DOHH2 (cell line): ENCODE results near the gene ATXN7L1.
"Not testable (repeated sequence)": the region's sequence is repeated elsewhere in the genome, so short reads cannot be mapped to it uniquely, and the experiment has no call there.

Source experiments
- H3F3A ChIP-seq: fragments of 200-600 bp; sonication (generic), shearing (Covaris generic); 2 replicates; pipeline ENCODE4 v1.6.0; 2016; ENCODE audit warnings: antibody characterized with exemption, mild to moderate bottlenecking; ENCODE audit not compliant: control insufficient read depth, insufficient read depth
- H3K27ac ChIP-seq: fragments of 200-600 bp; sonication (generic); 2 replicates; pipeline ENCODE4 v1.5.1; 2014; ENCODE audit warnings: low read depth, mild to moderate bottlenecking, low read length, moderate library complexity
- H3K27me3 ChIP-seq: fragments of 200-600 bp; sonication (generic); 2 replicates; pipeline ENCODE4 v1.6.1; 2014; ENCODE audit warnings: mild to moderate bottlenecking, low read length, mixed read lengths; ENCODE audit not compliant: control insufficient read depth
- H3K36me3 ChIP-seq: fragments of 200-600 bp; sonication (generic); 2 replicates; pipeline ENCODE4 v1.6.1; 2014; ENCODE audit warnings: mild to moderate bottlenecking, low read length, moderate library complexity, mixed read lengths; ENCODE audit not compliant: control insufficient read depth
- H3K4me1 ChIP-seq: fragments of 200-600 bp; sonication (generic); 2 replicates; pipeline ENCODE4 v1.6.1; 2014; ENCODE audit warnings: mild to moderate bottlenecking, low read length, mixed read lengths; ENCODE audit not compliant: control insufficient read depth
- H3K4me2 ChIP-seq: fragments of 200-600 bp; sonication (generic); 2 replicates; pipeline ENCODE4 v1.6.0; 2014; ENCODE audit warnings: mild to moderate bottlenecking, low read length, moderate library complexity
- H3K4me3 ChIP-seq: fragments of 200-600 bp; sonication (generic); 2 replicates; pipeline ENCODE4 v1.5.1; 2014; ENCODE audit warnings: mild to moderate bottlenecking, low read length, mixed read lengths
- H3K79me2 ChIP-seq: fragments of 200-600 bp; sonication (generic); 2 replicates; pipeline ENCODE4 v1.6.1; 2014; ENCODE audit warnings: mild to moderate bottlenecking, low read length, mixed read lengths; ENCODE audit not compliant: control insufficient read depth
- H3K9me2 ChIP-seq: fragments of 200-600 bp; sonication (generic); replicated peaks from 2 replicates; pipeline ENCODE4 v1.6.1; 2014; ENCODE audit warnings: mild to moderate bottlenecking, low read length, mixed read lengths; ENCODE audit not compliant: control insufficient read depth
- H3K9me3 ChIP-seq: fragments of 200-600 bp; sonication (generic); 2 replicates; pipeline ENCODE4 v1.6.1; 2014; ENCODE audit warnings: antibody characterized with exemption, low read length, mixed read lengths; ENCODE audit not compliant: control insufficient read depth, insufficient read depth
- H4K20me1 ChIP-seq: fragments of 200-600 bp; sonication (generic); 2 replicates; pipeline ENCODE4 v1.6.0; 2014; ENCODE audit warnings: low read depth, mild to moderate bottlenecking, antibody characterized with exemption, low read length, moderate library complexity; ENCODE audit not compliant: control insufficient read depth, insufficient read depth
- CTCF ChIP-seq: fragments of 200-600 bp; sonication (generic); IDR thresholded peaks from one replicate; pipeline ENCODE4 v1.5.1; 2014; ENCODE audit warnings: antibody characterized with exemption, mild to moderate bottlenecking, low read depth, low read length; ENCODE audit not compliant: poor library complexity, severe bottlenecking
- EZH2phosphoT487 ChIP-seq: fragments of 200-600 bp; sonication (generic); IDR thresholded peaks from 2 replicates; pipeline ENCODE4 v1.6.1; 2017; ENCODE audit warnings: borderline replicate concordance, mild to moderate bottlenecking, antibody characterized with exemption, low read length, moderate library complexity, mixed read lengths

Gene ATXN7L1

GRCh38 chr7:105851064-105851463 lies 25.3 kb downstream of the ATXN7L1 start:
- no peak for TF ChIP-seq CTCF
- TF ChIP-seq EZH2phosphoT487, result no peak
- Histone ChIP-seq H3K9me3 (no peaks in the 10 kb centered on the region), H3K9me2 (no peaks in the 10 kb centered on the region), H3K4me3 (no peak overlapping the region), H3K36me3 (no peaks in the 10 kb centered on the region), H3K27ac (no peak overlapping the region), H3K4me1 (peaks cover 11% of the 10 kb centered on the region), H3K79me2 (no peaks in the 10 kb centered on the region), H3K27me3 (no peaks in the 10 kb centered on the region), H3F3A (no peaks in the 10 kb centered on the region), H3K4me2 (no peak overlapping the region), H4K20me1 (no peaks in the 10 kb centered on the region)

GRCh38 chr7:105849122-105849855 lies 27.1 kb downstream of the ATXN7L1 start:
- Histone ChIP-seq H3K27me3 (no peaks in the 10 kb centered on the region), H4K20me1 (no peaks in the 10 kb centered on the region), H3K4me1 (peaks cover 8% of the 10 kb centered on the region), H3F3A (no peaks in the 10 kb centered on the region), H3K4me2 (no peak overlapping the region), H3K79me2 (no peaks in the 10 kb centered on the region), H3K36me3 (no peaks in the 10 kb centered on the region), H3K4me3 (no peak overlapping the region), H3K9me3 (no peaks in the 10 kb centered on the region), H3K27ac (no peak overlapping the region), H3K9me2 (no peaks in the 10 kb centered on the region)
- TF ChIP-seq CTCF (no peak), EZH2phosphoT487 (no peak)

GRCh38 chr7:105846404-105846803 lies 30.0 kb downstream of the ATXN7L1 start:
- no peak overlapping the region for H3K4me2 ChIP-seq
- no peaks in the 10 kb centered on the region for H3F3A ChIP-seq
- no peak for TF ChIP-seq CTCF
- no peak for TF ChIP-seq EZH2phosphoT487
- H4K20me1 ChIP-seq, result no peaks in the 10 kb centered on the region
- no peak overlapping the region for H3K4me3 ChIP-seq
- no peaks in the 10 kb centered on the region for H3K9me3 ChIP-seq
- no peaks in the 10 kb centered on the region for H3K36me3 ChIP-seq
- no peaks in the 10 kb centered on the region for H3K79me2 ChIP-seq
- peaks cover 3% of the 10 kb centered on the region; the same call in 1 of the 2 replicates for H3K4me1 ChIP-seq
- H3K9me2 ChIP-seq, result no peaks in the 10 kb centered on the region
- no peak overlapping the region for H3K27ac ChIP-seq
- H3K27me3 ChIP-seq, result 0 out of 2 replicates have a peak, but pooled peaks cover 3% of the 10 kb centered on the region

GRCh38 chr7:105844681-105845080 lies 31.7 kb downstream of the ATXN7L1 start:
- H3K27me3 ChIP-seq, H3F3A ChIP-seq, H3K4me2 ChIP-seq, H3K4me3 ChIP-seq, H3K4me1 ChIP-seq, H3K79me2 ChIP-seq, H3K36me3 ChIP-seq, H4K20me1 ChIP-seq, H3K27ac ChIP-seq, H3K9me3 ChIP-seq, H3K9me2 ChIP-seq: not testable (repeated sequence)
